Measurements from ENCODE around the gene RGL1. TPM values are rescaled to one million over a fixed set of nuclear protein-coding genes. Genes with fewer than 3 reads are reported as not detected.

Gene RGL1
- total and polyA plus RNA-seq, 2 donors (not counting 1 experiment from before 2014, with no cell fraction given) = 16.2 to 21.4 TPM

- TF ChIP-seq EZH2 (IDR thresholded peaks at IDR 0.05; ENCODE audit: low read length, missing control alignments) (no peak), CTCF (conservative IDR thresholded peaks at IDR 0.05 in 1 of 2, IDR thresholded peaks at IDR 0.05 in 1 of 2; ENCODE audit: low read depth in 1 of 2, low read length in 2 of 2) (no peak)
- Histone ChIP-seq H3K9me3 (ENCODE audit: control insufficient read depth, insufficient read depth, low read depth, low read length) (no peaks in the 10 kb centered on the region), H4K20me1 (ENCODE audit: control insufficient read depth, extremely low read depth, insufficient read depth, low read length) (no peaks in the 10 kb centered on the region), H3K27me3 (ENCODE audit: control insufficient read depth, insufficient read depth, low read length) (no peaks in the 10 kb centered on the region), H3K27ac (ENCODE audit: insufficient read depth, low read length) (no peak overlapping the region), H3K4me2 (ENCODE audit: extremely low read depth, insufficient read depth, low read length) (peak overlapping the region; percentile 72), H3K36me3 (ENCODE audit: control insufficient read depth, insufficient read depth, low read length) (peaks cover 3% of the 10 kb centered on the region), H3K79me2 (ENCODE audit: control insufficient read depth, insufficient read depth, low read length) (no peaks in the 10 kb centered on the region), H3K9ac (ENCODE audit: insufficient read depth, low read length) (no peak overlapping the region), H2AFZ (ENCODE audit: low read length) (peak overlapping the region; percentile 1), H3K4me1 (ENCODE audit: control insufficient read depth, extremely low read depth, insufficient read depth, low read length) (peaks cover 9% of the 10 kb centered on the region), H3K4me3 (replicated peaks in 1 of 4; ENCODE audit: control extremely low read depth in 1 of 4, insufficient read depth in 1 of 4, low read depth in 3 of 4, low read length in 4 of 4) (no peak overlapping the region)
- peak; percentile 87 to 93 for DNase-seq (ENCODE audit: low read depth in 2 of 2)
Measured at GRCh38 chr1:183932412-183932811, 127.5 kb downstream of the RGL1 start.

- no peak for TF ChIP-seq EZH2 (IDR thresholded peaks at IDR 0.05; ENCODE audit: low read length, missing control alignments)
- TF ChIP-seq CTCF (conservative IDR thresholded peaks at IDR 0.05 in 1 of 2, IDR thresholded peaks at IDR 0.05 in 1 of 2; ENCODE audit: low read depth in 1 of 2, low read length in 2 of 2) = no peak
- H3K9ac ChIP-seq (ENCODE audit: insufficient read depth, low read length) = no peak overlapping the region
- DNase-seq (ENCODE audit: low read depth in 2 of 2) = no peak
- no peaks in the 10 kb centered on the region for H3K27me3 ChIP-seq (ENCODE audit: control insufficient read depth, insufficient read depth, low read length)
- no peaks in the 10 kb centered on the region for H3K79me2 ChIP-seq (ENCODE audit: control insufficient read depth, insufficient read depth, low read length)
- no peak overlapping the region for H2AFZ ChIP-seq (ENCODE audit: low read length)
- no peak overlapping the region for H3K27ac ChIP-seq (ENCODE audit: insufficient read depth, low read length)
- peaks cover 3% of the 10 kb centered on the region for H3K36me3 ChIP-seq (ENCODE audit: control insufficient read depth, insufficient read depth, low read length)
- H3K4me3 ChIP-seq (replicated peaks in 1 of 4; ENCODE audit: control extremely low read depth in 1 of 4, insufficient read depth in 1 of 4, low read depth in 3 of 4, low read length in 4 of 4) = no peak overlapping the region
- no peak overlapping the region for H3K4me2 ChIP-seq (ENCODE audit: extremely low read depth, insufficient read depth, low read length)
- no peaks in the 10 kb centered on the region for H3K9me3 ChIP-seq (ENCODE audit: control insufficient read depth, insufficient read depth, low read depth, low read length)
- no peaks in the 10 kb centered on the region for H4K20me1 ChIP-seq (ENCODE audit: control insufficient read depth, extremely low read depth, insufficient read depth, low read length)
- H3K4me1 ChIP-seq (ENCODE audit: control insufficient read depth, extremely low read depth, insufficient read depth, low read length) = peaks cover 9% of the 10 kb centered on the region
Measured at GRCh38 chr1:183933528-183934179, 128.7 kb downstream of the RGL1 start.

- Histone ChIP-seq H3K4me3 (replicated peaks in 1 of 4; ENCODE audit: control extremely low read depth in 1 of 4, insufficient read depth in 1 of 4, low read depth in 3 of 4, low read length in 4 of 4) (no peak overlapping the region), H3K4me1 (ENCODE audit: control insufficient read depth, extremely low read depth, insufficient read depth, low read length) (peaks cover 9% of the 10 kb centered on the region), H3K79me2 (ENCODE audit: control insufficient read depth, insufficient read depth, low read length) (no peaks in the 10 kb centered on the region), H4K20me1 (ENCODE audit: control insufficient read depth, extremely low read depth, insufficient read depth, low read length) (no peaks in the 10 kb centered on the region), H3K9me3 (ENCODE audit: control insufficient read depth, insufficient read depth, low read depth, low read length) (no peaks in the 10 kb centered on the region), H3K9ac (ENCODE audit: insufficient read depth, low read length) (no peak overlapping the region), H3K36me3 (ENCODE audit: control insufficient read depth, insufficient read depth, low read length) (peaks cover 3% of the 10 kb centered on the region), H3K4me2 (ENCODE audit: extremely low read depth, insufficient read depth, low read length) (no peak overlapping the region), H3K27me3 (ENCODE audit: control insufficient read depth, insufficient read depth, low read length) (no peaks in the 10 kb centered on the region), H2AFZ (ENCODE audit: low read length) (no peak overlapping the region), H3K27ac (ENCODE audit: insufficient read depth, low read length) (no peak overlapping the region)
- TF ChIP-seq CTCF (conservative IDR thresholded peaks at IDR 0.05 in 1 of 2, IDR thresholded peaks at IDR 0.05 in 1 of 2; ENCODE audit: low read depth in 1 of 2, low read length in 2 of 2) (no peak), EZH2 (IDR thresholded peaks at IDR 0.05; ENCODE audit: low read length, missing control alignments) (no peak)
- no peak for DNase-seq (ENCODE audit: low read depth in 2 of 2)
Measured at GRCh38 chr1:183934314-183934713, 129.4 kb downstream of the RGL1 start.
